SH-SY5Y (cell line): ENCODE data around the gene C2CD4A.

ENCODE experiments used
- GATA2 ChIP-seq: IDR thresholded peaks from 2 replicates; pipeline ENCODE4 v1.6.1; 2011; ENCODE audit warnings: mild to moderate bottlenecking, low read depth, low read length
- GATA3 ChIP-seq: IDR thresholded peaks from 2 replicates; pipeline ENCODE4 v1.6.1; 2011; ENCODE audit warnings: low read depth, mild to moderate bottlenecking, low read length, moderate library complexity

- TF ChIP-seq GATA3 (no peak), GATA2 (no peak)
Observed at GRCh38 chr15:62063825-62064635, 2.7 kb upstream of the C2CD4A start.
